Activated T-cell treated with anti-CD3 and anti-CD28 coated beads, Interleukin-2, amount 50 U/mL, for 72 hours (primary cell): ENCODE results near the gene SARNP. TPM values are rescaled to one million over a fixed set of nuclear protein-coding genes. Genes with fewer than 3 reads are reported as not detected.

ENCODE experiments used
- ATAC-seq, 2 donors: fragments of 150-1000 bp; cut with Tn5 transposase; replicated peaks in 1 of 2; 2 replicates each; pipeline ENCODE4 v1.10.0; 2021; ENCODE audit warnings: moderate library complexity in 2 of 2, mild to moderate bottlenecking in 1 of 2
- DNase-seq, 2 donors: peaks; one replicate each; pipeline ENCODE4 v3.0.0; 2021 to 2022; ENCODE audit warnings: mixed read lengths in 1 of 2
- H3K27ac Mint-ChIP-seq: one replicate; pipeline ENCODE4 v1.8.0; 2022; ENCODE audit warnings: mild to moderate bottlenecking, moderate library complexity, mixed read lengths
- H3K27me3 Mint-ChIP-seq: one replicate; pipeline ENCODE4 v1.8.0; 2022; ENCODE audit warnings: low read depth, mixed read lengths
- H3K36me3 Mint-ChIP-seq, 2 donors: one replicate each; pipeline ENCODE4 v1.8.0; 2022; ENCODE audit warnings: mixed read lengths in 2 of 2, mild to moderate bottlenecking in 1 of 2; ENCODE audit not compliant: insufficient read depth in 2 of 2
- H3K4me1 Mint-ChIP-seq: one replicate; pipeline ENCODE4 v1.8.0; 2022; ENCODE audit warnings: low read depth, mixed read lengths
- H3K4me3 Mint-ChIP-seq, 2 donors: one replicate each; pipeline ENCODE4 v1.8.0; 2022; ENCODE audit warnings: mild to moderate bottlenecking in 2 of 2, mixed read lengths in 2 of 2, moderate library complexity in 2 of 2
- H3K9me3 Mint-ChIP-seq, 2 donors: one replicate each; pipeline ENCODE4 v1.8.0; 2022; ENCODE audit warnings: mixed read lengths in 2 of 2
- total RNA-seq, 2 donors: library from RNA; stranded (reverse); gene quantifications; one replicate each; pipeline ENCODE4 v1.2.3, GENCODE V29; 2022

Gene SARNP
- total RNA-seq, 2 donors from 2014 or later = 106 to 127 TPM

DNA sequence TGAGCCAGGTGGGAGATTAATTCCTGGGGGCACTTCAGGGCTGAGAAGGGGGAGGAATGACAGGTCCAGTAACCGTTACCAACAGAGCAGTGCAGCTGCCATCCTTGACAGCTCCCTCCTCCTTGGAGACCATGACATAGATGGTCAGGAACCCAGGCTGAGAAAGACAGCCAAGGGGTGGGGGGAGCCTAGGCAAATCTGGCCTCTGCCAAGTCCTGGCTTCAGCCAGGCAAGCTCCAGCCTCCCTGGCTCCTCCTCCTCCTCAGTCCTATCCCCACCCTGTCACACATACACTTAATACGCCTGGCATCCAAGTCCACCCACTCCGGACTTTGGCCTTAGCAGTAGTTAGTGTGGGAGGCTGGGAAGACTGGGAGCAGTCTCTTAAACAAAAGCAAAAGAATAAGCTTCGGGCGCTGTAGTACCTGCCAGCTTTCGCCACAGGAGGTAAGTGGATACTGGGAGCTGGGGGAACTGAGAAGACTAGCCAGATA is 97.4 kb downstream of the SARNP start, which contains the start of gene RDH5:
Gene RDH5, plus strand, starts transcription at position 323 of the 494 bp plus-strand sequence. CDS start 792 bp downstream, outside the sequence.
- H3K4me3 Mint-ChIP-seq = no peak within 1 kb of the TSS
- no peaks in the 10 kb centered on the region for H3K9me3 Mint-ChIP-seq
- no peak within 1 kb of the TSS for H3K27ac Mint-ChIP-seq
- DNase-seq (no peak), ATAC-seq (no peak)
- H3K36me3 Mint-ChIP-seq = no peaks in the 10 kb centered on the region
- H3K27me3 Mint-ChIP-seq = no peaks in the 10 kb centered on the region
- H3K4me1 Mint-ChIP-seq = peaks cover 34% of the 10 kb centered on the region

DNA sequence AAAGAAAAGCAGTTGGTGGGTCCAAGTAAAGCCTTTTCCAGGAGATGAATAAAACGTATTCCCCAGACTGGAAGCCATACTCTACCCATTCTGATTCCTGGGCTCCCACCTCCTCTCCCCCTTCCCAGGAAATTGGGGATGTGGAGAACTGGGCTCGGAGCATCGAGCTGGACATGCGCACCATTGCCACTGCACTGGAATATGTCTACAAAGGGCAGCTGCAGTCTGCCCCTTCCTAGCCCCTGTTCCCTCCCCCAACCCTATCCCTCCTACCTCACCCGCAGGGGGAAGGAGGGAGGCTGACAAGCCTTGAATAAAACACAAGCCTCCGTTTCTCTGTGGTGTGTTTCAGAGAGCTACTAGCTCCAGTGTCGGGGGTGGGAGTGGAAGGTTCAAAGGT is 98.2 kb downstream of the SARNP start:
- DNase-seq = no peak

DNA sequence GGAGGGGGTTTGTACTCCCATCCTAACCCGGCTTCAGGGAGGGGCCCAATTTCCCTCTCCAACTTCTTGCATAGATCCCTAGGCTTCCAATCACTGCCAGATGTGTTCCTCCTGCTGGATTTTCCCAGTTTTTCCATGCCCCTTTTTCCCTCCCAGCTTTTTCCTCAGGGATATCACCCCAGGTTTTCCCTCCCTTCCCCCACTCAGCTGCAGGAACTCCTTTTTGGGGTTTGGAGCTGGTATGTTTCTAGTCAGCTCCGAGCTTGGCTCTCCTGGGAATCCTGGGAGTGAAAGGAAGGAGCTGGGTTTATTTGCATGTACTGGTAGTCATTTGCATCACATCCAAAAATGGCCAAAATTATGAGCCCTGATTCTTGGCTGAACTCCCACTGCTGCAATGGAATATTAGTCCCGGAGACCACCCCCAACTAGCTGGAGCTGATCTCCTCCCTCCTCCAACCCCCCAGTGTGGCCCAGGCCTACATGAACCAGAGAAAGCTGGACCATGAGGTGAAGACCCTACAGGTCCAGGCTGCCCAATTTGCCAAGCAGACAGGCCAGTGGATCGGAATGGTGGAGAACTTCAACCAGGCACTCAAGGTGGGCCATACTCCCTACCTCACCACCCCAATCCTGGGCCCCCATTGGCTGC is 98.8 kb downstream of the SARNP start:
- H3K27ac Mint-ChIP-seq = peak overlapping the region; percentile 11
- no peaks in the 10 kb centered on the region for H3K9me3 Mint-ChIP-seq
- H3K4me3 Mint-ChIP-seq = peak overlapping the region in 1 of 2 donors; percentile 29
- H3K27me3 Mint-ChIP-seq = no peaks in the 10 kb centered on the region
- DNase-seq = no peak
- peaks cover 36% of the 10 kb centered on the region for H3K4me1 Mint-ChIP-seq
- no peak for ATAC-seq
- no peaks in the 10 kb centered on the region for H3K36me3 Mint-ChIP-seq

More for the DNA sequence above, 98.2 kb downstream of the SARNP start:
- ATAC-seq = no peak
- Mint-ChIP-seq H3K27ac (no peak overlapping the region), H3K4me1 (peaks cover 36% of the 10 kb centered on the region), H3K9me3 (no peaks in the 10 kb centered on the region), H3K4me3 (no peak overlapping the region), H3K27me3 (no peaks in the 10 kb centered on the region), H3K36me3 (no peaks in the 10 kb centered on the region)

DNA sequence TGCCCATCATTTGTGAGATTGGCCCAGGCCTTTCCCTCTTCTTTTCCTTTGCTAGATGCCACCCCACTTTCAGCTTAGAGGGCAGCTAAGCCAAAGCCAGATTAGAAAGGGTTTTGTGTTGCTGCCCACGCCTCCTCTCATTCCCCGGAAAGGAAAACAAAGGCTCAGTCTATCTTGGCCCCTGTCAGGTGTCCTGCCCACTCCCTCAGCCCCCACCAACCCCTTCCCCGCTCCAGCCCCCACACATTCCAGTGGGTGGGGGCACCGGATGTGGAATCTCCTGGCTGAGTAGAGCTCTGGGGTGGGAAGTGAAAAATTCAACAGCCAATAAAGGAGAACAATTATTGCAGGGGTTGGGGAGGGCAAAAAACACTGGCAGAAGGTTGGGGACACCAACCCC is 99.5 kb downstream of the SARNP start:
- ATAC-seq = no peak
- Mint-ChIP-seq H3K4me1 (peaks cover 36% of the 10 kb centered on the region), H3K27me3 (no peaks in the 10 kb centered on the region), H3K36me3 (no peaks in the 10 kb centered on the region), H3K27ac (peak overlapping the region; percentile 39), H3K9me3 (no peaks in the 10 kb centered on the region), H3K4me3 (peak overlapping the region; percentile 98)
- no peak for DNase-seq

DNA sequence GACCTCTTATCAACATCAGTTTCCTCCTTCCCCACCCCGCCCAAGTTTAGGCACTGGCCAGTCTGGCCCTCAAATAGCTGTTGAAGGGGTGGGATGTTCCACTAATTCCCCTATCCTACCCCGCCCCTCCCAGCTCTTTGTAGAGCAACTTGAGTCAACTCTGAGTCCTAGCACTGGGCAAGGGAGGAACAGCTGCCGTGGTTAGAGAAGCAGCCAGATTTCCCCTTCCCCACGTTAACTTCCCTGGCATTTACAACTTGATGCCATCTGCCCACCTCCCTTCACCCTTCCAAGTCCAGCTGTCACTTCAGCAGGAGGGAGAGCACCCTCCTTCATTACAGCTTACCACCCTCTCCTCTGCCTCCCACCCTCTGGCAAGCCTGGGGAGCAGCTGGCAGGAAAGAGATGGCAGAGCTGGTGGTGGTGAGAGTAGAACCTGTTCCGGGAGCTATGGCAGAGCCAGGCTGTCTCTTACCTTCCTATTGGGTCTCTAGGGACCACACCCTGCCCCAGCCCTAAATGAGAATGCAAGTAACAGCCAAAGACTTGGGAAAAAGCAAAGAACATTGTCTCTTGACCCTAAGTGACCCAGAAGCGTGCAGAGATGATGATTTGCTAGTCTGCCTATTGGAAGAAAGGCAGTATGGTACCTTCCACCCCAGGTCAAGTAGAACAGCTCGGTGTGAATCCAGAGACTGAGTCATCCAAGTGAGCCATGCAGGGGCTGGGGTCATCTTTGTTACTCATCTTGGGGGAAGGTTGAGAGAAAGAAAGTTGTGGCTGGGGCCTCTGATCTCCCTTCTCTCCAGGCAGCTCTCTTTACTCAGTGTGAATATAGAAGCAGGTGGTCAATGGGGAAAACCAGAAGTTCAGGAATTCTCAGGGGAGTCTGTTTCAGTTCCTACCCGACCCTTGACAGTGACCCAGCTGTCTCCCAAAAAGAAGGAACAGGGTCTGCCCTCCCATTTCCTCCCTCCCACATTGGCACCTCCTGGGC is 100.2 kb downstream of the SARNP start:
- Mint-ChIP-seq H3K27me3 (no peaks in the 10 kb centered on the region), H3K4me1 (peaks cover 36% of the 10 kb centered on the region), H3K36me3 (no peaks in the 10 kb centered on the region), H3K9me3 (no peaks in the 10 kb centered on the region), H3K27ac (peak overlapping the region; percentile 99), H3K4me3 (peak overlapping the region; percentile 98)
- ATAC-seq = peak; percentile 65 to 68
- peak; percentile 57 to 67 for DNase-seq

DNA sequence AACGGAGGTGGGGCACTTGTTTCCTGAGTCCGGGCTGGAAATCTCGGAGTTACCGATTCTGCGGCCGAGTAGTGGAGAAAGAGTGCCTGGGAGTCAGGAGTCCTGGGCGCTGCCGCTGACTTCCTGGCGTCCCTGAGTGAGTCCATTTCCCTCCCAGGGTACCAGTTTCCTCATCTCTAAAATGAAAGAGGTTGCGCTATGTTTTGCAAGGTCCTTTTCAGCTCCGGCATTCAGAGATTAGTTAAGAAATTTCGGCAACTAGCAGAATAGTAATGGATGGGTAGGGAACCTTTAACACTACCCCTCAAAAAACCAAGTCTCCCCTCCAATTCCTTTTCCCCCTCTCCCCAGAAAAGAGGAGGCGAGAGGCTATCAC is 101.0 kb downstream of the SARNP start:
- peaks cover 36% of the 10 kb centered on the region for H3K4me1 Mint-ChIP-seq
- DNase-seq (no peak), ATAC-seq (no peak)
- H3K27ac Mint-ChIP-seq = peak overlapping the region; percentile 99
- H3K36me3 Mint-ChIP-seq = no peaks in the 10 kb centered on the region
- no peaks in the 10 kb centered on the region for H3K9me3 Mint-ChIP-seq
- no peaks in the 10 kb centered on the region for H3K27me3 Mint-ChIP-seq
- peak overlapping the region; percentile 98 for H3K4me3 Mint-ChIP-seq

DNA sequence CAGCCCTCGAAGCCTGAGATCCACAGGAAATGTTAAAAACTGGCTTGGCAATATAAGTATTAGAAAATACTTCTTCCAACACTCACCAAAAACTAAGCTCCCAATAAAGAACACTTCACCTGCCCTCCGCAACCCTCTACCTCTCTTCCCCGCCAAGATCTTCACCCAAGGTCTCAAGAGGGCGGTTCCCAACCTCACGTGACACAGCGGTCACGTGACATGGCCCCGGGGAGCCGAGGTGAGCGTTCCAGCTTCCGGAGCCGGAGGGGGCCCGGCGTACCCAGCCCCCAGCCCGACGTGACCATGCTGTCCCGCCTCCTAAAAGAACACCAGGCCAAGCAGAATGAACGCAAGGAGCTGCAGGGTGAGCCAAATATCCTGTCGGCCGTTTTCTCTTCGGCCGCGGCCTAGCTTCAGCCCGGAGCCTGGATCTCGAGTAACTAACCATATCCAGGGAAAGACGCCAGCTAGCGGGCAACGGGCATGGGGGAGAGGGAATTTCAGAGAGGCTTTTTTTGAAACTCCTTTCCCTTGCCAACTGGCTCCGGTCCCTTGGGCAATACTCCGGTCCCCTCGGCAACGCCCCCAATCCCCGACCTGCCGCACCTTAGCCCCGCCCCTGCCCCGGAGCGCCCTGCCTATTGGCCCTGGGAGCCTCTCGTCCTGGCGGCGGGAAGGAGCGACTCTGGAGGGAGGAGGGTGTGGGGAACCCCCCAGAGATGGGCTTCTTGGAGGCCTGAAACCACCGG is 101.5 kb downstream of the SARNP start, which contains the start of gene BLOC1S1:
Gene BLOC1S1, plus strand, starts transcription at position 214 of the 749 bp plus-strand sequence. Its CDS starts 6 bp downstream, at position 220.
- Mint-ChIP-seq H3K4me1 (peaks cover 36% of the 10 kb centered on the region), H3K9me3 (no peaks in the 10 kb centered on the region), H3K27ac (peak within 1 kb of the TSS; percentile 99)

DNA sequence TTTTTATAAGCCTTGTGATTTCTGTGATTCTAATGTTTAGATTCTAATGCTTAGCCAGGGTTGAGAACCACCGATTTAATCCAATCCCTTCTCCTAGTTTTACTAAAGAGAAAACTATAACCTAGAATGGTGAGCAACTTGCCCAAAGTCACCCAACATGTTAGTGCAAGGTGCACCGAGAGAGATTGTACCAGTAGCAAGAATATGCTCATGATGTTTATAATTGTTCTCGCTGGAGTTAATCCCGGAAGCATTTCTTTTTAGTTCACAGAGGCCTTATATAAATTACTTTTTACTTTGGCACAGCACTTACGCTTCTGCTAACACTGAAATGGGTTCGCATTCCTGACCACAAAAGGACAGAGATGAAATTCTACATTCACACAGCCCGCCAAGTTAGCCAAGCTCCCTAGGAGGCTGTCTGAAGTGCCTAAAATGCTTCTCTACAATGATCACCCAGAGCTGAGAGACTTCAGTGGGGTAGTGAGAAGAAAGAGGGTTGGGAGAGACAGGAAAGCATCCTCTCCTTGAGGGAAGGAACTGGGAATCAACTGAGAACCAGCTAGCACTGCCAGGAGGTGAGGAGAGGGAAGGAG is 102.3 kb downstream of the SARNP start:
- DNase-seq (no peak), ATAC-seq (no peak)
- H3K9me3 Mint-ChIP-seq = no peaks in the 10 kb centered on the region
- peaks cover 36% of the 10 kb centered on the region for H3K4me1 Mint-ChIP-seq
- peak overlapping the region; percentile 98 for H3K4me3 Mint-ChIP-seq
- no peaks in the 10 kb centered on the region for H3K36me3 Mint-ChIP-seq
- no peaks in the 10 kb centered on the region for H3K27me3 Mint-ChIP-seq
- H3K27ac Mint-ChIP-seq = peak overlapping the region; percentile 99

More for the DNA sequence above, 101.5 kb downstream of the SARNP start, which contains the start of gene BLOC1S1:
- ATAC-seq (peak; percentile 91 to 92), DNase-seq (peak; percentile 95 to 96)
- Mint-ChIP-seq H3K4me3 (peak within 1 kb of the TSS; percentile 98), H3K36me3 (no peaks in the 10 kb centered on the region), H3K27me3 (no peaks in the 10 kb centered on the region)

DNA sequence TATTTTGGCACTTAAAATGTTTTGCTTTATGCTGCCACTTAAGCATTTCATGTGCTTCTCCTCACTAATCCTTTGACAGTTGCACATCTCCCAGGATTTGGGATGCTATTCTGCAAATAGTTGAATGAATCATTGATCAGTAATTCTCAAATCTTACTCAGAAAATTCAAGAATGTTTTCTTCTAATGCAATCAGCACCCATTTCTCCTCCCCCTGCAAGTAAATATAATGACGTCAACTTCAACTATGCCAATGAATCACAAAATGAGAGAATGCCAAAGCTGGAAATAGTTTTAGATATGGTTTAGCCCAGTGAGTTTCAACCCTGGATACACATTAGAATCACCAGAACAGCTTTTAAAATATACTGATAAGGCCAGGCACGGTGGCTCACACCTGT is 103.8 kb downstream of the SARNP start:
- Mint-ChIP-seq H3K4me3 (no peak overlapping the region), H3K4me1 (peaks cover 37% of the 10 kb centered on the region), H3K27ac (peak overlapping the region; percentile 4), H3K27me3 (peaks cover 14% of the 10 kb centered on the region), H3K36me3 (no peaks in the 10 kb centered on the region), H3K9me3 (no peaks in the 10 kb centered on the region)
- DNase-seq (no peak), ATAC-seq (no peak)

DNA sequence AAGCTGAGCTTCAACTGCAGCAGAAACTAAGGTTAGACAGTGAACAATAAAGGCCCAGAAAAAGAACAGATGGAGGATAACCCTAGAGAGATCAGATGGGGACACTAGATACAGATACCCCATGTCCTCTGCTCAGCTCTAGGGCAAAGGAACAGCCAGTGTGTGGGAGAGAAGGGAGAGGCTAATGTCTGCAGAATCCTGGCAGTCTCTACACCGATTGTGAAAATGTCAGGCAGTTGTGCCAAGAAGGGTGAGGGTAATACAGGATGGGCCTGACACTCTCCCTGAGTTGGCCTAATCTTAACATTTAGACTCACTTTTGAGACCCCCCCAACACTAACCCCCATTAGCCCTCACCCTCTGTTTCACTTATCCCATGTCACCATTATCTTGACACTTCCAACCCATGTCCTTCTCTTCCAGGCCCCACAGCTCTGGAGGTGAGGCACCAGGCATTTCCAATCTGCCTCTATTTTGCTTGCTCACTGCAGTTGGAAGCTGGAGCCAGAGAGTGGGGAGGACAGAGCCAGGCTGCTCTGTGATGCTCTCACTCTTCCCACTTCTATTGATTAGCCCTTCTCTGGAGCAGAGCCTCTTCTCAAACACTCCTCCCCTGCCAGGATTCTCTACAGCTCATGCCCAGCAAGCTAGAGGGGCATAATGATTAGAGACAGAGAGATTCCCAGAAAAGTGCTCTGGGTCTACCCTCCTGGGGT is 104.7 kb downstream of the SARNP start:
- Mint-ChIP-seq H3K27ac (no peak overlapping the region), H3K27me3 (peaks cover 23% of the 10 kb centered on the region), H3K4me1 (peaks cover 36% of the 10 kb centered on the region), H3K36me3 (no peaks in the 10 kb centered on the region), H3K9me3 (no peaks in the 10 kb centered on the region), H3K4me3 (no peak overlapping the region)
- DNase-seq (no peak), ATAC-seq (no peak)

DNA sequence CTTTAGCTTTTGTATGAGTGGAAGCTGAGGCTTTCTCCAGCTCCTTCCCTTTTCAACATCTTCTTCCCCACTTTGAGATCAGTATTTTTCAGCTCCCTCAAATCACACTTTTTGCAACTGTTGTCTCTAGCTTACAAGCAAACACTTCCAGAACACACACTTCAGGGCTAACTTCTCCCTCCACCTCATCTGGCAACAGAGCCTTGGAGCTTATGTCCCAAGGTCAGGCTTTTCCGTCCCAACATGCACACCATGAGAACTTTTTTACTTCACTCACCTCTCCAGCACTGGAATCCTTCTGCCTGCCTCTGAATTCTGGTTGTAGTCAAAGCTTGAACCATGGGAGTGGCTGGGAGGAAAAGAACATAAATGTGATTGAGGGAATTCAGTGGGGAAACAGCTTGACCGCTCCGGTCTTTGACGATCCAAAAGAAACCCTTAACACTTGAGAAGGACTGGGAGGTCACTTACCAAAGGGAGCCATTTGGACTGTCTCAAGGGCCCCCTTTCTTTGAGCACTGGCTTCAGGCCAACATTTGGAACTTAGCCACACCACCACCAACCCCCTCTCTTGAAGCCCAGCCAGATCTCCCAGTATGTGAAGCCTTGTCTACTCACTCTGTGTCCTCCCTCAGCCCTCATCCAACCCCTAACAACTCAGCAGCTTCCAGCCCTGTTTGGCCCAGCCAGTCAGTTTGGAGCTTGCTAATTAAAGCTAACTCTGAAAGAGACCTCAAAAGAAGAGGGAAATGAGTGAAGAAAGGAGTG is 105.6 kb downstream of the SARNP start:
- H3K36me3 Mint-ChIP-seq = no peaks in the 10 kb centered on the region
- H3K27me3 Mint-ChIP-seq = peaks cover 27% of the 10 kb centered on the region
- no peaks in the 10 kb centered on the region for H3K9me3 Mint-ChIP-seq
- H3K4me1 Mint-ChIP-seq = peaks cover 31% of the 10 kb centered on the region
- ATAC-seq = no peak
- DNase-seq = no peak
- H3K4me3 Mint-ChIP-seq = no peak overlapping the region
- H3K27ac Mint-ChIP-seq = no peak overlapping the region
